Mesothelial cell of epicardium (in vitro differentiated cells): ENCODE measurements around the gene GRID2. TPM values are rescaled to one million over a fixed set of nuclear protein-coding genes. Genes with fewer than 3 reads are reported as not detected.

Experiments
- DNase-seq, 2 experiments: peaks; one replicate each; pipeline ENCODE4 v3.0.0; 2021; ENCODE audit warnings: low spot score in 2 of 2; ENCODE audit not compliant: unreplicated experiment in 2 of 2
- H3K27ac Mint-ChIP-seq: 2 replicates; pipeline ENCODE4 v1.8.0; 2021; ENCODE audit warnings: mixed read lengths
- H3K27me3 Mint-ChIP-seq: 2 replicates; pipeline ENCODE4 v1.8.0; 2021; ENCODE audit warnings: low read depth, mixed read lengths
- H3K36me3 Mint-ChIP-seq: 2 replicates; pipeline ENCODE4 v1.8.0; 2021; ENCODE audit warnings: mixed read lengths
- H3K4me1 Mint-ChIP-seq: 2 replicates; pipeline ENCODE4 v1.8.0; 2021; ENCODE audit warnings: mixed read lengths
- H3K4me3 Mint-ChIP-seq: 2 replicates; pipeline ENCODE4 v1.8.0; 2021; ENCODE audit warnings: mild to moderate bottlenecking, moderate library complexity, mixed read lengths
- H3K9me3 Mint-ChIP-seq: 2 replicates; pipeline ENCODE4 v1.8.0; 2021; ENCODE audit warnings: mixed read lengths
- total RNA-seq: library from RNA; stranded (reverse); gene quantifications from 3 replicates; pipeline ENCODE4 v1.2.1, GENCODE V29; 2021
- TF ChIP-seq, protein P1 (sequence below): fragments of 200-600 bp; sonication (generic); IDR thresholded peaks from one replicate; pipeline ENCODE4 v1.5.0; 2021; ENCODE audit warnings: antibody characterized with exemption; ENCODE audit not compliant: unreplicated experiment

Gene GRID2
- total RNA-seq, 1 donor from 2014 or later, result 3.1 TPM

- Mint-ChIP-seq H3K36me3 (no peaks in the 10 kb centered on the region), H3K27me3 (peaks cover 68% of the 10 kb centered on the region), H3K9me3 (no peaks in the 10 kb centered on the region), H3K27ac (no peak overlapping the region), H3K4me3 (no peak overlapping the region), H3K4me1 (peaks cover 5% of the 10 kb centered on the region)
- no peak for DNase-seq
- TF ChIP-seq, protein P1, sequence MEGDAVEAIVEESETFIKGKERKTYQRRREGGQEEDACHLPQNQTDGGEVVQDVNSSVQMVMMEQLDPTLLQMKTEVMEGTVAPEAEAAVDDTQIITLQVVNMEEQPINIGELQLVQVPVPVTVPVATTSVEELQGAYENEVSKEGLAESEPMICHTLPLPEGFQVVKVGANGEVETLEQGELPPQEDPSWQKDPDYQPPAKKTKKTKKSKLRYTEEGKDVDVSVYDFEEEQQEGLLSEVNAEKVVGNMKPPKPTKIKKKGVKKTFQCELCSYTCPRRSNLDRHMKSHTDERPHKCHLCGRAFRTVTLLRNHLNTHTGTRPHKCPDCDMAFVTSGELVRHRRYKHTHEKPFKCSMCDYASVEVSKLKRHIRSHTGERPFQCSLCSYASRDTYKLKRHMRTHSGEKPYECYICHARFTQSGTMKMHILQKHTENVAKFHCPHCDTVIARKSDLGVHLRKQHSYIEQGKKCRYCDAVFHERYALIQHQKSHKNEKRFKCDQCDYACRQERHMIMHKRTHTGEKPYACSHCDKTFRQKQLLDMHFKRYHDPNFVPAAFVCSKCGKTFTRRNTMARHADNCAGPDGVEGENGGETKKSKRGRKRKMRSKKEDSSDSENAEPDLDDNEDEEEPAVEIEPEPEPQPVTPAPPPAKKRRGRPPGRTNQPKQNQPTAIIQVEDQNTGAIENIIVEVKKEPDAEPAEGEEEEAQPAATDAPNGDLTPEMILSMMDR, result no peak
Observed at GRCh38 chr4:93809773-93810172, 1506.0 kb downstream of the GRID2 start.

GRCh38 chr4:93810340-93810992 is 1506.7 kb downstream of the GRID2 start:
- H3K27me3 Mint-ChIP-seq, result peaks cover 73% of the 10 kb centered on the region
- H3K9me3 Mint-ChIP-seq, result no peaks in the 10 kb centered on the region
- TF ChIP-seq, protein P1, result no peak
- no peaks in the 10 kb centered on the region for H3K36me3 Mint-ChIP-seq
- no peak overlapping the region for H3K27ac Mint-ChIP-seq
- H3K4me1 Mint-ChIP-seq, result peaks cover 5% of the 10 kb centered on the region
- no peak overlapping the region for H3K4me3 Mint-ChIP-seq
- DNase-seq, result no peak

DNA sequence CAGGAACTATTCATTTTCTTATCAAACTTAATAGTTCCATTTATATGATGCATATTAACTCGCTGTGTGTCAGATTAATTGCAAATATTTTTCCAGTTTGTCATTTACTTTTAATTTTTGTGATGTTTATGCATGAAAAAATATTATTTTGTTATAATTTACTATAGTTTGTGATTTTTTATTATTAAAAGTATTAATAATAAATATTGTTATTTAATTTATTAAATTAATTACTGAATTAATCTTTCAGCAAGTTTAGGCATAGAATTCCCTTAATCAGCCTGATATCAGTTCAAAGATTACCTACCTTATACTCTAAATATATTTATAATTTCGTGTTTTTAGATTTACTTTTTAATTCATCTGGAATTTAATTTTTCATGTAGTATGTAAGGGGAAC is 1509.3 kb downstream of the GRID2 start:
- Mint-ChIP-seq H3K4me3 (no peak overlapping the region), H3K4me1 (peaks cover 5% of the 10 kb centered on the region), H3K9me3 (no peaks in the 10 kb centered on the region), H3K27me3 (peaks cover 75% of the 10 kb centered on the region), H3K36me3 (no peaks in the 10 kb centered on the region), H3K27ac (no peak overlapping the region)
- TF ChIP-seq, protein P1, result no peak
- DNase-seq, result no peak

DNA sequence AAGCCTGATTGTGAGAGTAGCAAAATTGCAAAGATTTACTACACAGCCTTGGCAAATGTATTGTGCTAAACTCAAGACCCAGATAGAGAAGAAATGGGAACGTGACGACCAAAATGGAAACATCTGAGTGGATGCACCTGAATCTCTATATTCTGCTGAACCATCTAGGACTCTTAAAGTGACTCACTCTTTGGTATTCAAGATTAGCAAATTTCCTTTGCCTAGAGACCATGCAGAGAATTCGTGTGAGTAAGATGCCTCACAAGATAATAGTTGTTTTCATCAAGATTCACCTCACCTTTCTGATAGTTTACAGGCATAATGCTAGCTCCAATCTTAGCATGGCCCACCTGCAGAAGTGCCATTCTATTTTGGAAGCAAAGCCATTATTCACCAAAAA is 1510.4 kb downstream of the GRID2 start:
- no peak overlapping the region for H3K4me3 Mint-ChIP-seq
- no peaks in the 10 kb centered on the region for H3K9me3 Mint-ChIP-seq
- no peak for DNase-seq
- H3K36me3 Mint-ChIP-seq, result no peaks in the 10 kb centered on the region
- TF ChIP-seq, protein P1, result no peak
- peaks cover 5% of the 10 kb centered on the region for H3K4me1 Mint-ChIP-seq
- H3K27ac Mint-ChIP-seq, result no peak overlapping the region
- peaks cover 75% of the 10 kb centered on the region for H3K27me3 Mint-ChIP-seq

GRCh38 chr4:93814722-93815121 is 1511.0 kb downstream of the GRID2 start:
- Mint-ChIP-seq H3K27me3 (peaks cover 75% of the 10 kb centered on the region), H3K4me1 (peaks cover 5% of the 10 kb centered on the region), H3K4me3 (no peak overlapping the region), H3K9me3 (no peaks in the 10 kb centered on the region), H3K36me3 (no peaks in the 10 kb centered on the region), H3K27ac (no peak overlapping the region)
- DNase-seq, result no peak
- TF ChIP-seq, protein P1, result no peak
